HG02973 (cell line): ENCODE results near the gene TIMP2.
"Not testable (repeated sequence)": the region's sequence is repeated elsewhere in the genome, so short reads cannot be mapped to it uniquely, and the experiment has no call there.

Experiments used
- ATAC-seq: cut with Tn5 transposase; IDR thresholded peaks from one replicate; pipeline ENCODE4 v1.9.1; 2021; ENCODE audit warnings: moderate library complexity; ENCODE audit not compliant: unreplicated experiment

TIMP2 gene

GRCh38 chr17:78956254-78956653, 31.1 kb upstream of the TIMP2 start:
- no peak for ATAC-seq

GRCh38 chr17:78954684-78955083, 29.5 kb upstream of the TIMP2 start:
- ATAC-seq: no peak

GRCh38 chr17:78953356-78954350, 28.5 kb upstream of the TIMP2 start:
- ATAC-seq: no peak

GRCh38 chr17:78952706-78953105, 27.5 kb upstream of the TIMP2 start:
- no peak for ATAC-seq

GRCh38 chr17:78951967-78952551, 26.9 kb upstream of the TIMP2 start:
- ATAC-seq: no peak

GRCh38 chr17:78950870-78951269, 25.7 kb upstream of the TIMP2 start:
- ATAC-seq: no peak

- ATAC-seq: no peak
These were observed 22.3 kb upstream of the TIMP2 start for GRCh38 chr17:78947235-78948149.

- ATAC-seq: no peak
These were observed 21.4 kb upstream of the TIMP2 start for GRCh38 chr17:78946631-78947030.

GRCh38 chr17:78946131-78946530, 20.9 kb upstream of the TIMP2 start:
- no peak for ATAC-seq

- not testable (repeated sequence) for ATAC-seq
These were observed 20.3 kb upstream of the TIMP2 start for GRCh38 chr17:78945455-78945854.

- no peak for ATAC-seq
These were observed 19.8 kb upstream of the TIMP2 start for GRCh38 chr17:78944956-78945355.

GRCh38 chr17:78944026-78944425, 18.8 kb upstream of the TIMP2 start:
- ATAC-seq: no peak

- ATAC-seq: no peak
These were observed 15.5 kb upstream of the TIMP2 start for GRCh38 chr17:78940708-78941107.

GRCh38 chr17:78940258-78940657, 15.1 kb upstream of the TIMP2 start:
- ATAC-seq: no peak

GRCh38 chr17:78939615-78940014, 14.4 kb upstream of the TIMP2 start:
- no peak for ATAC-seq

GRCh38 chr17:78937561-78937960, 12.4 kb upstream of the TIMP2 start:
- no peak for ATAC-seq

- ATAC-seq: no peak
These were observed 10.5 kb upstream of the TIMP2 start for GRCh38 chr17:78935419-78936323.

- ATAC-seq: no peak
These were observed 9.7 kb upstream of the TIMP2 start for GRCh38 chr17:78934681-78935418.

GRCh38 chr17:78933959-78934568, 8.9 kb upstream of the TIMP2 start:
- no peak for ATAC-seq
